Measurements from ENCODE around the gene C1QTNF8. TPM values are rescaled to one million over a fixed set of nuclear protein-coding genes. Genes with fewer than 3 reads are reported as not detected.

C1QTNF8 gene
- total RNA-seq, 1 donor from 2014 or later, result not detected

DNA sequence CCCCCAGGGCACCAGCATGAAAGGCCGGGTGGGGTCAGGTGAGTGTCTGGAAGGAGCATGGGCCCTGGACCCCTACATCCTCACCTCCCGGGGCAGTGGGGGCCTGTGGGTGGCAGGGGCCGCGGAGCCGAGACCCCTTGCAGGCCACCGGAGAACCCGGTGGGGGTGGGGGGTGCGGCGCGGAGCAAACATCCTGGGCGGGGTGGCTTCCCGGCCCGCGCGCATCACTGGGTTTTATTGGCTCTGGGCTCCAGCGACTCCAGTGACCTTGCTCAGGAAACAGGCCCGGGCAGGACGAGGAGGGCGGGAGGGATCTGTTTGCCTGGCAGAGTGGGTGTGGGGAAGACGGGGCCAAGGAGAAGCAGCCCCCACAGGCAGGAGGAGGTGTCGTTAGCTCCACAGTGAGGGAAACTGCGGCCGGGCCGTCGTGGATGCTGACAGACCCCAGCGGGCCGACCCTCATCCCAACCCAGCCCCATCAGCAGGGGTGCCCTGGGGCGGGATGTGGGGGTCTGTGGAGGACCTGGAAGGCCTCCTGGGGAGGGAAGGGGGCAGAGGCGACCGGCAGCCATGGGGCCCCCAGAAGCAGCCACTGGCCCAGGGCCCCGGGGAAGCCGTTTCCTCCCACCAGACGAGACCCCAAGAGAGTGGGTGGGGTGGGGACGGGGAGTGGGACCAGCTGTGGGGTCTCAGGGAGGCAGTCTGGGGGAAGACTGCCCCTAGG lies 12.9 kb downstream of the C1QTNF8 start:
- Mint-ChIP-seq H3K27ac (no peak overlapping the region), H3K27me3 (peaks cover 9% of the 10 kb centered on the region)
- intact Hi-C loops (cut with micrococcal nuclease), result no loop called here

DNA sequence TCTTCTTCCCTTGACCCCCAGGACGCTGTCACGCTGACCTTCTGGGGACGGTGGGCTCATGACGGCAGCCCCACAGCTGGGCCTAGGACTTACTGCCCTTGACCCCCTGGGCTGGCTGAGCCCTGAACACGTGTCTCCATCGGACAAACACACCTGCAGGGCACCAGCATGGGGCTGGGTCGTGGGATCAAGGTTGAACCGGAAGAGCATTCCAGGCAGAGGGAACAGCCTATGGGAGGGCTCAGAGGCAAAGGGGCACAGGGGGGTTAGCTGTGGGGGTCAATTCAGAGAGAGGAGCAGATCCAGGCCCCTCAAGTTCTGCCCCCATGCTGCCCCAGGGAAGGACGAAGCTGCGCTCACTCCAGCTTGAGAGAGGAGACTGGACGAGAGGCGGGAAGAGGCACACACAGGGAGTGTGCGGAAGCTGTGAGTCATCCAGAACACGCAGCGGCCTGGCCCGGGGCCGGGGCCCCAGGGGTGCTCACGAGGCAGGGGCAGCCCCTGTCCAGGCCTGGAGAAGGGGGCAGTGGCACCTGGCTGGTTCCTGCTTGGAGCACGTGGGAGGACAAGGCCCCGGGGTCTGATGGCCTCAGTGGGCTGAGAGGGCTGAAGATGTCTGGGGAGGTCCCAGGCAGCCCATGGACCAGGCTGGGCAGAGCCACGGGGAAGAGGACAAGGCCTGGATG lies 13.6 kb downstream of the C1QTNF8 start:
- ChIA-PET CTCF (no interaction called here), POLR2A (no interaction called here)
- DNase-seq, result no peak
- H3K4me1 Mint-ChIP-seq, result no peaks in the 10 kb centered on the region
- no peak overlapping the region for H3K4me3 Mint-ChIP-seq
- no peak for ATAC-seq (ENCODE audit: low read depth)
- H3K36me3 Mint-ChIP-seq (ENCODE audit: low read depth), result peaks cover 3% of the 10 kb centered on the region
- no peak overlapping the region for H3K27ac Mint-ChIP-seq
- intact Hi-C loops (cut with micrococcal nuclease), result no loop called here
- H3K27me3 Mint-ChIP-seq, result peaks cover 9% of the 10 kb centered on the region
- peaks cover 10% of the 10 kb centered on the region for H3K9me3 Mint-ChIP-seq
- TF ChIP-seq CTCF (IDR thresholded peaks at IDR 0.05), result no peak

More for the DNA sequence above, 12.9 kb downstream of the C1QTNF8 start:
- ATAC-seq (ENCODE audit: low read depth) (no peak), DNase-seq (no peak)
- POLR2A ChIA-PET, result no interaction called here
- Mint-ChIP-seq H3K4me3 (no peak overlapping the region), H3K4me1 (no peaks in the 10 kb centered on the region), H3K36me3 (ENCODE audit: low read depth) (peaks cover 3% of the 10 kb centered on the region), H3K9me3 (peaks cover 10% of the 10 kb centered on the region)
- CTCF ChIA-PET, result no interaction called here
- no peak for TF ChIP-seq CTCF (IDR thresholded peaks at IDR 0.05)

DNA sequence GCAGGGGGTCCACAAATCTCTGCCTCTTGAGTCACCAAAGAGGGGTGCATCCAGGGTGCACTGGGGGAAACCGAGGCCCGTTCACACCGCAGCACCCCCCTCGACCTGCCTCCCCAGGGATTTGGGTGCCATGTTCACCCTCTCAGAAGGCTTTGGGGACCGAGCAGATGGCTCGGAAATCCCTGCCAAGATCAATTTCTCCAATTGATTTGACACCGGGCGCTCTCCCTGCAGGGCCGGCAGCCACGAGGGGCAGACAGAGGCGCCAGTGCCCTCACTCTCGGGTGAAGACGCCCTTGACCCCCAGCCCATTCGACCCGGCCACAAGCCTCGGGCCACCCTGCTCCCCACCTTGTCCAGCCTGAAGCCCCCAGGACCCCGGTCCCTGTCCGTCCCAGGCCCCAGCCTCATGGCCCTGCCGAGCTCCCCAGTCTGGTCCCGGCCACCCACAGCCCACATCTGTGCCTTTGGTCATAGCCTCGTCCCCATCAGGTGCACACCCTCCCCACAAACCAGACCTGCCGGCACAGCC lies 14.2 kb downstream of the C1QTNF8 start:
- ATAC-seq (ENCODE audit: low read depth) (no peak), DNase-seq (no peak)
- ChIA-PET CTCF (no interaction called here), POLR2A (no interaction called here)
- Mint-ChIP-seq H3K9me3 (peaks cover 10% of the 10 kb centered on the region), H3K36me3 (ENCODE audit: low read depth) (peaks cover 3% of the 10 kb centered on the region), H3K27ac (no peak overlapping the region), H3K4me3 (no peak overlapping the region), H3K4me1 (no peaks in the 10 kb centered on the region), H3K27me3 (peaks cover 10% of the 10 kb centered on the region)
- TF ChIP-seq CTCF (IDR thresholded peaks at IDR 0.05), result no peak
- intact Hi-C loops (cut with micrococcal nuclease), result no loop called here

DNA sequence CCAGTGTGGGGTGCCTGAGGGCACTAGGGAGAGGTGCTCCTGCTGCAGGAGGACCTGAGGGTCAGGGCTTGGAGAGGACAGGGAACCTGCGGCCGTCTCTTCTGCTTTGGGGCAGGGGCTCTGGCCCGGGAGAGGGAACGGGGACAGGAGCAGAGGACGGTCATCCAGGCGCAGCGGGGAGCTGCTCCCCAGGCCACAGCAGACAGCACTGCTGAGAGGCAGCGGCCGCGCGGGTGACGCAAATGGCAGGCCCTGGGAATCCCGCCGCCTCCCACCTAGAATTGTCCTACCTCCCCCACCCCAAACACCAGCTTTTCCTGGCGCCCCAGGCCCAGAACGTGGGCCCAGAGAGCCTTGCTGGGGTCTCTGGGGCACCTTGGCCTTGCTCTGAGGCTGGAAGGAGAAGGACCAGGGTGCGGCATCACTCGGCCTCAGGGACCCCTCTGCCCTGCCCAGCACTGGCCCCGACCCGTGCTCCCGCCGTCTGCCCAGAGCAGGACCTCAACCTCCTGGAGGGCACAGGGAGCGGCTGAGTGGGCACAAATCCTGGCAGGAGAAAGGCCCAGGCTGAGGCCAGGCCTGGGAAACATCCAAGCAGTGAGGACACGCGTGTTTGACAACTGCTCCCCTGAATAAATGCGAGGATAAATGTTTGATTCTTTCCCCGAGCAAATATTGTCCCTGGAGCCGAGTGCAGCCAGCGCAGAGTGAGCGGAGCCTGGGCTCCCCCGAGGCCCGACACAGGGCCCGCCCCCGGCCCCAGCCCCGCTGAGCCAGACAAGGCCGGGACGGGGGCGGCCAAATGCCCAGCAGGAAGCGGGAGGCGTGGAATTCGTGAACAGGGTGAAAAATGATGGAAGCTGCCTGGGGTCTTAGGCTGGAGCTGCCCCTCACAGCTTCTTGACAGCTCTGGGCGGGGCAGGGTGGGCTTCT lies 15.0 kb downstream of the C1QTNF8 start:
- ATAC-seq (ENCODE audit: low read depth), result no peak
- ChIA-PET CTCF (no interaction called here), POLR2A (interaction anchor here (0.6 kb wide), 1 partner anchor 260 kb away, joined by 5 read pairs; no protein-coding TSS in a partner anchor)
- no peak for TF ChIP-seq CTCF (IDR thresholded peaks at IDR 0.05)
- Mint-ChIP-seq H3K9me3 (peaks cover 10% of the 10 kb centered on the region), H3K4me1 (no peaks in the 10 kb centered on the region), H3K27ac (no peak overlapping the region), H3K27me3 (peaks cover 17% of the 10 kb centered on the region), H3K4me3 (no peak overlapping the region), H3K36me3 (ENCODE audit: low read depth) (peaks cover 3% of the 10 kb centered on the region)
- intact Hi-C loops (cut with micrococcal nuclease), result no loop called here
- no peak for DNase-seq

All from activated B cell treated with CpG ODN at 0.5 μM for 24 hours (primary cell).